Fibroblast of villous mesenchyme (primary cell): Measurements from ENCODE around the gene NRIP2. TPM values are rescaled to one million over a fixed set of nuclear protein-coding genes. Genes with fewer than 3 reads are reported as not detected.

Experiments used
- DNase-seq: peaks from one replicate; pipeline ENCODE4 v3.0.0-alpha.2; 2010; ENCODE audit warnings: low read depth
- H3K4me3 ChIP-seq: 2 replicates; pipeline ENCODE4 v1.5.1; 2011; ENCODE audit warnings: low read depth, mild to moderate bottlenecking, low read length
- CTCF ChIP-seq: IDR thresholded peaks from 2 replicates; pipeline ENCODE4 v1.5.1; 2012; ENCODE audit warnings: low read depth, mild to moderate bottlenecking, low read length; ENCODE audit not compliant: insufficient read depth
- total RNA-seq: library from RNA; depleted of rRNA; stranded (reverse); fragments of >200 nt; gene quantifications from 2 replicates; pipeline ENCODE4 v1.2.3, GENCODE V29; 2012

NRIP2 gene
- total RNA-seq, 1 donor: 0.86 TPM

- DNase-seq: no peak
- no peak for TF ChIP-seq CTCF
- no peak overlapping the region for H3K4me3 ChIP-seq
Observed at GRCh38 chr12:2824541-2824940, 10.3 kb downstream of the NRIP2 start.

- DNase-seq: no peak
- H3K4me3 ChIP-seq: no peak overlapping the region
- no peak for TF ChIP-seq CTCF
Observed at GRCh38 chr12:2823483-2823882, 11.4 kb downstream of the NRIP2 start.

- H3K4me3 ChIP-seq: no peak overlapping the region
- no peak for DNase-seq
- no peak for TF ChIP-seq CTCF
Observed at GRCh38 chr12:2820432-2820831, 14.4 kb downstream of the NRIP2 start.

GRCh38 chr12:2819810-2820209, 15.0 kb downstream of the NRIP2 start:
- no peak overlapping the region for H3K4me3 ChIP-seq
- DNase-seq: no peak
- TF ChIP-seq CTCF: no peak

GRCh38 chr12:2813214-2814185, 21.3 kb downstream of the NRIP2 start:
- peak overlapping the region; percentile 86 for H3K4me3 ChIP-seq
- TF ChIP-seq CTCF: peak; percentile 85
- DNase-seq: peak; percentile 79

GRCh38 chr12:2812290-2813213, 22.3 kb downstream of the NRIP2 start, which contains the start of gene ITFG2:
Gene ITFG2, plus strand, starts transcription at chr12:2812668. Its CDS starts 93 bp downstream, at chr12:2812761.
- peak within 1 kb of the TSS; percentile 86 for H3K4me3 ChIP-seq
- TF ChIP-seq CTCF: no peak
- DNase-seq: peak; percentile 99
